ENCODE results near the gene DNAH3. TPM values are rescaled to one million over a fixed set of nuclear protein-coding genes. Genes with fewer than 3 reads are reported as not detected.

Gene DNAH3
- total RNA-seq, 1 experiment from 2014 or later: 0.24 TPM

- Histone ChIP-seq H3K27ac (ENCODE audit: insufficient read length, low read depth, low read length) (no peak overlapping the region), H3K18ac (ENCODE audit: insufficient read length, low read depth, low read length) (no peak overlapping the region), H3K4me1 (ENCODE audit: insufficient read depth, low read length) (peaks cover 3% of the 10 kb centered on the region; the same call in 1 of the 2 replicates), H2AK5ac (ENCODE audit: insufficient read length, low read length) (no peak overlapping the region), H4K20me1 (ENCODE audit: control insufficient read depth, insufficient read depth, insufficient read length) (no peaks in the 10 kb centered on the region), H3K79me2 (ENCODE audit: insufficient read depth, low read length) (no peaks in the 10 kb centered on the region), H4K8ac (replicated peaks; ENCODE audit: insufficient read length, low read depth, low read length) (no peak overlapping the region), H3T11ph (ENCODE audit: low read length) (no peak overlapping the region), H2BK12ac (ENCODE audit: insufficient read length, low read depth, low read length) (no peak overlapping the region), H3K23me2 (ENCODE audit: insufficient read length, low read depth, low read length, poor library complexity, severe bottlenecking) (no peaks in the 10 kb centered on the region), H3K9me3 (ENCODE audit: control insufficient read depth, low read depth, low read length) (no peaks in the 10 kb centered on the region), H3K9ac (ENCODE audit: extremely low read depth, insufficient read length, low read length) (no peak overlapping the region), H2BK120ac (ENCODE audit: low read depth, low read length, poor library complexity, severe bottlenecking) (no peak overlapping the region), H3K79me1 (ENCODE audit: insufficient read depth, low read depth, low read length, poor library complexity, severe bottlenecking) (no peaks in the 10 kb centered on the region), H3K27me3 (ENCODE audit: insufficient read depth, low read length) (no peaks in the 10 kb centered on the region), H2BK15ac (ENCODE audit: low read depth, low read length) (no peak overlapping the region), H2BK5ac (ENCODE audit: insufficient read length, low read length) (no peak overlapping the region), H2AFZ (ENCODE audit: low read length) (no peak overlapping the region), H3K14ac (ENCODE audit: insufficient read depth, low read length) (no peak overlapping the region), H4K91ac (ENCODE audit: insufficient read length, low read depth, low read length) (no peak overlapping the region), H3K23ac (ENCODE audit: insufficient read length, low read depth, low read length) (no peak overlapping the region), H4K5ac (ENCODE audit: insufficient read length, low read depth, low read length) (no peak overlapping the region), H3K4me2 (ENCODE audit: insufficient read depth, insufficient read length, low read length) (no peak overlapping the region), H2BK20ac (ENCODE audit: low read depth, low read length, poor library complexity, severe bottlenecking) (no peak overlapping the region), H3K4ac (ENCODE audit: low read depth, low read length) (no peak overlapping the region), H3K56ac (ENCODE audit: insufficient read length, low read depth, low read length) (no peak overlapping the region)
- no peaks in the 10 kb centered on the region; a peak in 1 of 7 replicates for H3K36me3 Mint-ChIP-seq (ENCODE audit: insufficient read depth in 1 of 3, low read depth in 3 of 3)
- no peaks in the 10 kb centered on the region for H3K9me3 Mint-ChIP-seq
- no peaks in the 10 kb centered on the region for H3K27me3 Mint-ChIP-seq (ENCODE audit: low read depth)
- no CpG with 5 or more reads among the region's 2 CpGs for WGBS (ENCODE audit: extremely low coverage, insufficient read length, low lambda C conversion rate)
- peaks cover 15 to 26% of the 10 kb centered on the region in 2 experiments for H3K4me1 Mint-ChIP-seq
- H3K4me3 Mint-ChIP-seq: no peak overlapping the region
- H3K27ac Mint-ChIP-seq: no peak overlapping the region
- DNase-seq: no peak
- TF ChIP-seq, protein P1, sequence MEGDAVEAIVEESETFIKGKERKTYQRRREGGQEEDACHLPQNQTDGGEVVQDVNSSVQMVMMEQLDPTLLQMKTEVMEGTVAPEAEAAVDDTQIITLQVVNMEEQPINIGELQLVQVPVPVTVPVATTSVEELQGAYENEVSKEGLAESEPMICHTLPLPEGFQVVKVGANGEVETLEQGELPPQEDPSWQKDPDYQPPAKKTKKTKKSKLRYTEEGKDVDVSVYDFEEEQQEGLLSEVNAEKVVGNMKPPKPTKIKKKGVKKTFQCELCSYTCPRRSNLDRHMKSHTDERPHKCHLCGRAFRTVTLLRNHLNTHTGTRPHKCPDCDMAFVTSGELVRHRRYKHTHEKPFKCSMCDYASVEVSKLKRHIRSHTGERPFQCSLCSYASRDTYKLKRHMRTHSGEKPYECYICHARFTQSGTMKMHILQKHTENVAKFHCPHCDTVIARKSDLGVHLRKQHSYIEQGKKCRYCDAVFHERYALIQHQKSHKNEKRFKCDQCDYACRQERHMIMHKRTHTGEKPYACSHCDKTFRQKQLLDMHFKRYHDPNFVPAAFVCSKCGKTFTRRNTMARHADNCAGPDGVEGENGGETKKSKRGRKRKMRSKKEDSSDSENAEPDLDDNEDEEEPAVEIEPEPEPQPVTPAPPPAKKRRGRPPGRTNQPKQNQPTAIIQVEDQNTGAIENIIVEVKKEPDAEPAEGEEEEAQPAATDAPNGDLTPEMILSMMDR (conservative IDR thresholded peaks at IDR 0.05): no peak
Measured at GRCh38 chr16:21120976-21121520, 29.6 kb downstream of the DNAH3 start.

Data from H9 (cell line).